Liver (tissue), 9 donors: ENCODE data around the gene NFIA. TPM values are rescaled to one million over a fixed set of nuclear protein-coding genes. Genes with fewer than 3 reads are reported as not detected.

Experiments
- DNase-seq: peaks from one replicate; pipeline ENCODE4 v3.0.0-alpha.2; 2017; ENCODE audit warnings: low spot score
- H3K27ac ChIP-seq, 2 donors: one replicate each; pipeline ENCODE4 v1.7.0; 2013; ENCODE audit warnings: inconsistent platforms in 2 of 2, low read length in 2 of 2, control low read depth in 1 of 2, low read depth in 1 of 2, mild to moderate bottlenecking in 1 of 2
- H3K27me3 ChIP-seq, 4 donors: one replicate each; pipeline versions ENCODE4 v1.6.1 to v1.7.0; 2013; ENCODE audit warnings: low read length in 3 of 4, inconsistent platforms in 1 of 4, mild to moderate bottlenecking in 1 of 4, moderate library complexity in 1 of 4; ENCODE audit not compliant: control insufficient read depth in 4 of 4, insufficient read depth in 4 of 4
- H3K36me3 ChIP-seq, 4 donors: one replicate each; pipeline versions ENCODE4 v1.6.1 to v1.7.0; 2013; ENCODE audit warnings: low read length in 3 of 4, mild to moderate bottlenecking in 3 of 4, low read depth in 1 of 4, moderate library complexity in 1 of 4; ENCODE audit not compliant: control insufficient read depth in 4 of 4, insufficient read depth in 3 of 4
- H3K4me1 ChIP-seq, 4 donors: one replicate each; pipeline versions ENCODE4 v1.6.1 to v1.7.0; 2013; ENCODE audit warnings: low read length in 3 of 4, mild to moderate bottlenecking in 3 of 4, moderate library complexity in 1 of 4; ENCODE audit not compliant: control insufficient read depth in 4 of 4, insufficient read depth in 4 of 4
- H3K4me3 ChIP-seq, 3 donors: one replicate each; pipeline versions ENCODE4 v1.6.1 to v1.7.0; 2013; ENCODE audit warnings: low read length in 3 of 3, control low read depth in 1 of 3, low read depth in 1 of 3, mild to moderate bottlenecking in 1 of 3
- H3K9ac ChIP-seq, 2 donors: one replicate each; pipeline ENCODE4 v1.7.0; 2013; ENCODE audit warnings: low read length in 2 of 2, mild to moderate bottlenecking in 2 of 2, moderate library complexity in 2 of 2, control low read depth in 1 of 2, low read depth in 1 of 2
- H3K9me3 ChIP-seq, 4 donors: one replicate each; pipeline versions ENCODE4 v1.6.1 to v1.7.0; 2013; ENCODE audit warnings: low read length in 3 of 4; ENCODE audit not compliant: control insufficient read depth in 4 of 4
- EGR1 ChIP-seq, 2 donors: IDR thresholded peaks; 2 replicates each; pipeline ENCODE4 v1.6.1; 2016 to 2018; ENCODE audit warnings: antibody characterized with exemption in 2 of 2, low read depth in 2 of 2
- FOXA1 ChIP-seq: IDR thresholded peaks from 2 replicates; pipeline ENCODE4 v1.6.1; 2016; ENCODE audit warnings: antibody characterized with exemption
- FOXA2 ChIP-seq: IDR thresholded peaks from 2 replicates; pipeline ENCODE4 v1.6.1; 2016; ENCODE audit warnings: antibody characterized with exemption
- GABPA ChIP-seq, 2 donors: IDR thresholded peaks in 1 of 2; conservative IDR thresholded peaks in 1 of 2; 2 replicates each; pipeline ENCODE4 v1.6.1; 2016; ENCODE audit warnings: antibody characterized with exemption in 2 of 2, mild to moderate bottlenecking in 1 of 2, moderate library complexity in 1 of 2
- HNF4A ChIP-seq, 2 donors: conservative IDR thresholded peaks; 2 replicates each; pipeline ENCODE4 v1.6.1; 2016; ENCODE audit warnings: antibody characterized with exemption in 2 of 2, mild to moderate bottlenecking in 2 of 2
- HNF4G ChIP-seq: IDR thresholded peaks from 2 replicates; pipeline ENCODE4 v1.6.1; 2016; ENCODE audit warnings: antibody characterized with exemption
- JUND ChIP-seq, 2 donors: IDR thresholded peaks; 2 replicates each; pipeline ENCODE4 v1.6.1; 2016; ENCODE audit warnings: antibody characterized with exemption in 2 of 2
- NR2F2 ChIP-seq: IDR thresholded peaks from 2 replicates; pipeline ENCODE4 v1.6.1; 2016; ENCODE audit warnings: antibody characterized with exemption
- RAD21 ChIP-seq, 2 donors: IDR thresholded peaks; 2 replicates each; pipeline ENCODE4 v1.6.1; 2016; ENCODE audit warnings: antibody characterized with exemption in 2 of 2, mild to moderate bottlenecking in 2 of 2
- RXRA ChIP-seq, 2 donors: IDR thresholded peaks; 2 replicates each; pipeline ENCODE4 v1.6.1; 2017 to 2018; ENCODE audit warnings: antibody characterized with exemption in 2 of 2, mild to moderate bottlenecking in 1 of 2
- SP1 ChIP-seq: IDR thresholded peaks from 2 replicates; pipeline ENCODE4 v1.6.1; 2018; ENCODE audit warnings: antibody characterized with exemption, mild to moderate bottlenecking
- TAF1 ChIP-seq: conservative IDR thresholded peaks from 2 replicates; pipeline ENCODE4 v1.6.1; 2016; ENCODE audit warnings: antibody characterized with exemption, mild to moderate bottlenecking
- YY1 ChIP-seq: IDR thresholded peaks from 2 replicates; pipeline ENCODE4 v1.6.1; 2016; ENCODE audit warnings: antibody characterized with exemption, mild to moderate bottlenecking
- WGBS: extraction: QIAGEN DNeasy Blood & Tissue Kit; methylation state at CpG from one replicate; pipeline ENCODE4 v1.1.7; 2013; 5-methylcytosine and 5-hydroxymethylcytosine counted together
- polyA plus RNA-seq, 2 donors: library from polyadenylated mRNA; stranded (reverse) in 1 of 2; unstranded in 1 of 2; fragments of 200-250 nt in 1 of 2; fragments of >200 nt in 1 of 2; fragmentation: Nextera tagmentation in 1 of 2; extraction: Ambion mirVana in 1 of 2; gene quantifications; one replicate each; pipeline versions ENCODE4 v1.2.1 to v1.2.3, GENCODE V29; 2013 to 2015
- total RNA-seq, 2 donors: library from RNA; depleted of rRNA; stranded (reverse); fragments of >200 nt; gene quantifications; one replicate each; pipeline ENCODE4 v1.2.3, GENCODE V29; 2014
- TF ChIP-seq, protein P1 (sequence below): IDR thresholded peaks from 2 replicates; pipeline ENCODE4 v1.6.1; 2016; ENCODE audit warnings: antibody characterized with exemption
- TF ChIP-seq, protein P2 (sequence below): IDR thresholded peaks from 2 replicates; pipeline ENCODE4 v1.6.1; 2016; ENCODE audit warnings: antibody characterized with exemption
- TF ChIP-seq, protein P3 (sequence below): fragments of 150-350 bp; IDR thresholded peaks from 2 replicates; pipeline ENCODE4 v1.5.1; 2017; ENCODE audit warnings: improper control_type of control experiment, low read depth, low read length; ENCODE audit not compliant: missing input control
- TF ChIP-seq, protein P4 (sequence below): IDR thresholded peaks from 2 replicates; pipeline ENCODE4 v1.6.1; 2016; ENCODE audit warnings: antibody characterized with exemption
- TF ChIP-seq, protein P5 (sequence below): IDR thresholded peaks from 2 replicates; pipeline ENCODE4 v1.6.1; 2016; ENCODE audit warnings: antibody characterized with exemption, mild to moderate bottlenecking
- donor health status: healthy.
- donor health status: healthy.
- donor health status: healthy.
- donor health status: healthy.
- donor health status: healthy.

NFIA gene
- total and polyA plus RNA-seq, 4 donors, result 6.8 to 53.7 (median 22.2) TPM

DNA sequence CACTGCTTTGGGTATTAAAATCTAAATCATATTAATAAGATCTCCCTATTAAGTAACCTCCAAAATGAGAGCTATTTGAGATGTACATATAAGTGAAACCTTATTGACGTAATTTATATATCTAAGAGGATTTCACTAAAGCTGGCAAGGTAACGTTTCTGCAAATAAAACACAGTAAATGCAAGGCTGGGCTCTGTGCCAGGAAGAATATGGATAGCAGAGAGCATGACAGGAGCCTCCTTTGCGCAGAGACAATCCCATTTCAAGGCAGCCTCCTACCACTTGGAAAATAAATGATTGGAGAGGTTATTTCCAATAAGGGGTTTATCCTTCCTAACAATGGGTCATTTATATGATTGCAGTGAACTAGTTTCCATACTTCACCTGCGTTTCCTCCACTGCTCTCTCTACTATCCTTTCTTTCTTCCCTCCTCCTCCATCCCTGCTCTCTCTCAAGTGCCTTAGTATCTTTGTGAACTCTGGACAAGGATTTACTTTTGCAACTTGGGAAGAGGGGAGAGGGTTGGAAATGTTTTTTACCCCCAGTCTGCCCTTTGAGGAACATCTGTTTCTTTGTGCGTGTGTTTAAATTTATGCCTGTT is 3.0 kb upstream of the NFIA start (continued):
- TF ChIP-seq, protein P1, sequence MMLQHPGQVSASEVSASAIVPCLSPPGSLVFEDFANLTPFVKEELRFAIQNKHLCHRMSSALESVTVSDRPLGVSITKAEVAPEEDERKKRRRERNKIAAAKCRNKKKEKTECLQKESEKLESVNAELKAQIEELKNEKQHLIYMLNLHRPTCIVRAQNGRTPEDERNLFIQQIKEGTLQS, result no peak
- no peak for TF ChIP-seq EGR1 (IDR thresholded peaks at IDR 0.05; ENCODE audit: low read depth in 2 of 2)

DNA sequence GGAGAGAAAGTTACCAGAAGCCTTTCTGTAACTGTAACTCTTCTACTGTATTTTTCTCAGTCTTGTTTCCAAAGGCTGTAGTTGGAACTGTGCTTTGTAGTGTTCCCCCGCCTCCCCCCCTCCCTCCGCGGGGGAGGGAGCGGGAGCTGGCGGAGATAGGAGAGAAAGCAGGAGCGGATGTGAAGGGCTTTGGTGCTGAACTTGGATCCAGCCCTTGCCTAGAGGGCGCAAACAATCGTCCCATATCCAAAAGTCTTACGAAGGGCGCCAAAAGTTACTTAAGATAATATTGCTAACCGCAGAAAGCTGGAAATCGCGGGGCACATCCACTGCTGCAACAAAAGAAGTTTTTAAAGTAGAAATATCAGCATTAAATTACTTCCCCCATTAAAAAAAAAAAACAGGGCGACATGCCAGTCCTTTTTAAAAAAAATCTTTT is 2.4 kb upstream of the NFIA start:
- TF ChIP-seq, protein P2, sequence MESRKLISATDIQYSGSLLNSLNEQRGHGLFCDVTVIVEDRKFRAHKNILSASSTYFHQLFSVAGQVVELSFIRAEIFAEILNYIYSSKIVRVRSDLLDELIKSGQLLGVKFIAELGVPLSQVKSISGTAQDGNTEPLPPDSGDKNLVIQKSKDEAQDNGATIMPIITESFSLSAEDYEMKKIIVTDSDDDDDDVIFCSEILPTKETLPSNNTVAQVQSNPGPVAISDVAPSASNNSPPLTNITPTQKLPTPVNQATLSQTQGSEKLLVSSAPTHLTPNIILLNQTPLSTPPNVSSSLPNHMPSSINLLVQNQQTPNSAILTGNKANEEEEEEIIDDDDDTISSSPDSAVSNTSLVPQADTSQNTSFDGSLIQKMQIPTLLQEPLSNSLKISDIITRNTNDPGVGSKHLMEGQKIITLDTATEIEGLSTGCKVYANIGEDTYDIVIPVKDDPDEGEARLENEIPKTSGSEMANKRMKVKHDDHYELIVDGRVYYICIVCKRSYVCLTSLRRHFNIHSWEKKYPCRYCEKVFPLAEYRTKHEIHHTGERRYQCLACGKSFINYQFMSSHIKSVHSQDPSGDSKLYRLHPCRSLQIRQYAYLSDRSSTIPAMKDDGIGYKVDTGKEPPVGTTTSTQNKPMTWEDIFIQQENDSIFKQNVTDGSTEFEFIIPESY, result peak; percentile 16
- no peak for TF ChIP-seq FOXA2
- TF ChIP-seq, protein P3, sequence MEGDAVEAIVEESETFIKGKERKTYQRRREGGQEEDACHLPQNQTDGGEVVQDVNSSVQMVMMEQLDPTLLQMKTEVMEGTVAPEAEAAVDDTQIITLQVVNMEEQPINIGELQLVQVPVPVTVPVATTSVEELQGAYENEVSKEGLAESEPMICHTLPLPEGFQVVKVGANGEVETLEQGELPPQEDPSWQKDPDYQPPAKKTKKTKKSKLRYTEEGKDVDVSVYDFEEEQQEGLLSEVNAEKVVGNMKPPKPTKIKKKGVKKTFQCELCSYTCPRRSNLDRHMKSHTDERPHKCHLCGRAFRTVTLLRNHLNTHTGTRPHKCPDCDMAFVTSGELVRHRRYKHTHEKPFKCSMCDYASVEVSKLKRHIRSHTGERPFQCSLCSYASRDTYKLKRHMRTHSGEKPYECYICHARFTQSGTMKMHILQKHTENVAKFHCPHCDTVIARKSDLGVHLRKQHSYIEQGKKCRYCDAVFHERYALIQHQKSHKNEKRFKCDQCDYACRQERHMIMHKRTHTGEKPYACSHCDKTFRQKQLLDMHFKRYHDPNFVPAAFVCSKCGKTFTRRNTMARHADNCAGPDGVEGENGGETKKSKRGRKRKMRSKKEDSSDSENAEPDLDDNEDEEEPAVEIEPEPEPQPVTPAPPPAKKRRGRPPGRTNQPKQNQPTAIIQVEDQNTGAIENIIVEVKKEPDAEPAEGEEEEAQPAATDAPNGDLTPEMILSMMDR, result no peak
- TF ChIP-seq GABPA (IDR thresholded peaks at IDR 0.05 in 1 of 2, conservative IDR thresholded peaks at IDR 0.05 in 1 of 2), result peak in 1 of 2 donors; percentile 29
- peak; percentile 44 to 60 for TF ChIP-seq RXRA (IDR thresholded peaks at IDR 0.05)
- TF ChIP-seq HNF4A (conservative IDR thresholded peaks at IDR 0.05), result peak; percentile 46 to 55
- no peak for TF ChIP-seq JUND (IDR thresholded peaks at IDR 0.05)
- TF ChIP-seq HNF4G, result peak; percentile 15
- peak; percentile 42 for TF ChIP-seq YY1
- TF ChIP-seq NR2F2, result peak; percentile 75
- TF ChIP-seq EGR1 (IDR thresholded peaks at IDR 0.05; ENCODE audit: low read depth in 2 of 2), result peak in 1 of 2 donors; percentile 75
- TF ChIP-seq TAF1, result no peak
- TF ChIP-seq FOXA1, result no peak
- TF ChIP-seq, protein P4, sequence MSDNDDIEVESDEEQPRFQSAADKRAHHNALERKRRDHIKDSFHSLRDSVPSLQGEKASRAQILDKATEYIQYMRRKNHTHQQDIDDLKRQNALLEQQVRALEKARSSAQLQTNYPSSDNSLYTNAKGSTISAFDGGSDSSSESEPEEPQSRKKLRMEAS, result peak; percentile 41
- TF ChIP-seq, protein P1, result no peak
- peak; percentile 58 for TF ChIP-seq SP1
- TF ChIP-seq, protein P5, sequence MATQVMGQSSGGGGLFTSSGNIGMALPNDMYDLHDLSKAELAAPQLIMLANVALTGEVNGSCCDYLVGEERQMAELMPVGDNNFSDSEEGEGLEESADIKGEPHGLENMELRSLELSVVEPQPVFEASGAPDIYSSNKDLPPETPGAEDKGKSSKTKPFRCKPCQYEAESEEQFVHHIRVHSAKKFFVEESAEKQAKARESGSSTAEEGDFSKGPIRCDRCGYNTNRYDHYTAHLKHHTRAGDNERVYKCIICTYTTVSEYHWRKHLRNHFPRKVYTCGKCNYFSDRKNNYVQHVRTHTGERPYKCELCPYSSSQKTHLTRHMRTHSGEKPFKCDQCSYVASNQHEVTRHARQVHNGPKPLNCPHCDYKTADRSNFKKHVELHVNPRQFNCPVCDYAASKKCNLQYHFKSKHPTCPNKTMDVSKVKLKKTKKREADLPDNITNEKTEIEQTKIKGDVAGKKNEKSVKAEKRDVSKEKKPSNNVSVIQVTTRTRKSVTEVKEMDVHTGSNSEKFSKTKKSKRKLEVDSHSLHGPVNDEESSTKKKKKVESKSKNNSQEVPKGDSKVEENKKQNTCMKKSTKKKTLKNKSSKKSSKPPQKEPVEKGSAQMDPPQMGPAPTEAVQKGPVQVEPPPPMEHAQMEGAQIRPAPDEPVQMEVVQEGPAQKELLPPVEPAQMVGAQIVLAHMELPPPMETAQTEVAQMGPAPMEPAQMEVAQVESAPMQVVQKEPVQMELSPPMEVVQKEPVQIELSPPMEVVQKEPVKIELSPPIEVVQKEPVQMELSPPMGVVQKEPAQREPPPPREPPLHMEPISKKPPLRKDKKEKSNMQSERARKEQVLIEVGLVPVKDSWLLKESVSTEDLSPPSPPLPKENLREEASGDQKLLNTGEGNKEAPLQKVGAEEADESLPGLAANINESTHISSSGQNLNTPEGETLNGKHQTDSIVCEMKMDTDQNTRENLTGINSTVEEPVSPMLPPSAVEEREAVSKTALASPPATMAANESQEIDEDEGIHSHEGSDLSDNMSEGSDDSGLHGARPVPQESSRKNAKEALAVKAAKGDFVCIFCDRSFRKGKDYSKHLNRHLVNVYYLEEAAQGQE, result peak; percentile 90
- TF ChIP-seq RAD21 (IDR thresholded peaks at IDR 0.05), result peak in 1 of 2 donors; percentile 76
- no peak overlapping the region for H3K4me3 ChIP-seq
- H3K4me1 ChIP-seq, result peaks cover 2 to 53% (median 44%) of the 10 kb centered on the region in 4 donors
- WGBS, result 4% methylated on average over 14 of the region's 14 CpGs
- peak overlapping the region; percentile 97 to 98 for H3K27ac ChIP-seq
- H3K27me3 ChIP-seq, result no peaks in the 10 kb centered on the region
- H3K36me3 ChIP-seq, result no peaks in the 10 kb centered on the region
- no peaks in the 10 kb centered on the region for H3K9me3 ChIP-seq
- peak; percentile 60 for DNase-seq
- no peak overlapping the region for H3K9ac ChIP-seq
